Epithelial cell of esophagus (primary cell): ENCODE data around the gene RFFL.
A peak's percentile ranks its signal among the peaks of the same experiment; 100 is the strongest.
"Not testable (repeated sequence)": the region's sequence is repeated elsewhere in the genome, so short reads cannot be mapped to it uniquely, and the experiment has no call there.

Experiments used
- DNase-seq: peaks from one replicate; pipeline ENCODE4 v3.0.0; 2010; ENCODE audit warnings: low read depth
- H3K4me3 ChIP-seq: 2 replicates; pipeline ENCODE4 v1.5.1; 2011; ENCODE audit warnings: mild to moderate bottlenecking, low read length, control low read depth
- CTCF ChIP-seq: IDR thresholded peaks from 2 replicates; pipeline ENCODE4 v1.5.1; 2011; ENCODE audit warnings: low read depth, mild to moderate bottlenecking, low read length, control low read depth, inconsistent platforms; ENCODE audit not compliant: insufficient read depth; ENCODE audit errors: missing control alignments

RFFL gene

GRCh38 chr17:35097776-35098175, 34.3 kb upstream of the RFFL start:
- DNase-seq = no peak
- no peak overlapping the region for H3K4me3 ChIP-seq
- no peak for TF ChIP-seq CTCF

GRCh38 chr17:35095741-35096140, 32.2 kb upstream of the RFFL start:
- TF ChIP-seq CTCF = no peak

DNA sequence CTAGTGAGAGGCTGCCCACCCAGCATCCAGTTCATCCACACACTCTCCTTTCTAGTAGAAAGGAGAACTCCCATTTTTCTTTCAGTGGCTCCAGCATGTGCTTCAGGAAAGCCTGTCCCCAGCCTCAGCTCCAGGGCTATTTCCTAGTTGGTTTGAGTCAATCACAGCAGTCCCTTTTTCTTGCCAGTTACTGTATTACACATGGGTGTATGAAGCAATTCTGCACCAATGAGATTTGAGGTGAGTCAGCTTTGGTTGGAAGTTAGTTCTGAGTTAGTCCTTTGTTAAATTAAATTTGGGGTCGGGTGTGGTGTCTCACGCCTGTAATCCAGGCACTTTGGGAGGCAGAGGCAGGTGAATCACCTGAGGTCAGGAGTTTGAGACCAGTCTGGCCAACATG, 31.4 kb upstream of the RFFL start:
- peak; percentile 94 for DNase-seq
- TF ChIP-seq CTCF = no peak
- H3K4me3 ChIP-seq = no peak overlapping the region

More at GRCh38 chr17:35095741-35096140, 32.2 kb upstream of the RFFL start:
- no peak for DNase-seq
- no peak overlapping the region for H3K4me3 ChIP-seq

- not testable (repeated sequence) for H3K4me3 ChIP-seq, DNase-seq
Observed at GRCh38 chr17:35090707-35091106, 27.2 kb upstream of the RFFL start.

DNA sequence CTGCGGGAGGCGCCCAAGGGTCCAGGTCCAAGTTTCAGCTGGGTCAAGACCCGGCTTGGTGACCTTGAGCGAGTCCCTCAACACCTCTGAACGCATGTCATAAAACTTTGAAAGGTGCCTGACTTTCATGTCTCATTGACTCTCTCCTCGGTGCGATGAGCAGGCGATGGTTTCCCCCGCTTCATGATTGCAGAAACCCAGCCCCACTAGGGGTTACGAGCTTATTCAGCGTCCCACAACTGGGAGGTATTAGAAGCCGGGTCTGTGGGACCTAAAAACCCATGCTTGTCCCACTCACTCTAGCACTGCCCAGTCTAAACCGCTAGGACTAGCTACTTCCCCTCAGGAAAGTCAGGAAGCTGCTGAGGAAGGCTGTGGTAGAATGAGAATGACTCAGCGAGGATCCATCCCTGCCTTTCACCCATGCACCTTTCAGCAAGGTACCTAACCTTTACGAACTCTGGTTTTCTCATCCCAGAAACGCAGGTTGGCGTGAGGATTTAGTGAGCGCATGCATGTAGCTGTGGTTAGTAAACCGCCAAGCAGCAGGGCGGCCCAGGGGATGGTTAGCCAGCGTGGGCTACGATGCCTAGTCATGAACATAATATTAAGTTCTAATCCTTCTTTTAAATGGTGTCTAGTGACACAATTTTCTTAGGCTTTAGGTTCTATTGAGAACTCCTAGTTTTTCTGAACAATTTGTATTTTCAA, 26.2 kb upstream of the RFFL start:
- DNase-seq = peak; percentile 76
- TF ChIP-seq CTCF = peak; percentile 34
- peak overlapping the region; percentile 41 for H3K4me3 ChIP-seq

- DNase-seq = peak; percentile 85
- peak; percentile 37 for TF ChIP-seq CTCF
- H3K4me3 ChIP-seq = peak overlapping the region; percentile 83
Observed at GRCh38 chr17:35088881-35089585, 25.5 kb upstream of the RFFL start.

- peak overlapping the region; percentile 83 for H3K4me3 ChIP-seq
- peak; percentile 43 for DNase-seq
- TF ChIP-seq CTCF = no peak
Observed at GRCh38 chr17:35088356-35088880, 24.9 kb upstream of the RFFL start.
